K562 (cell line): ENCODE data around the gene ASIC3. TPM values are rescaled to one million over a fixed set of nuclear protein-coding genes. Genes with fewer than 3 reads are reported as not detected.

ENCODE experiments used
- ATF1 ChIP-seq, 2 experiments: fragments of 450-650 bp in 1 of 2; IDR thresholded peaks; 2 replicates each; pipeline ENCODE4 v1.6.1; 2016; ENCODE audit warnings: missing compliant biosample characterization in 1 of 2, missing genetic modification characterization in 1 of 2
- ATF3 ChIP-seq, 2 experiments: fragments of 450-650 bp in 1 of 2; sonication (generic) in 1 of 2; formaldehyde crosslinking in 1 of 2; IDR thresholded peaks in 1 of 2; conservative IDR thresholded peaks in 1 of 2; 2 replicates each; pipeline versions ENCODE4 v1.6.1 to v1.8.1; 2016 to 2023; ENCODE audit warnings: mild to moderate bottlenecking in 2 of 2, moderate library complexity in 2 of 2, inconsistent platforms in 1 of 2, missing genetic modification reagents in 1 of 2
- CBFB ChIP-seq: sonication (generic); formaldehyde crosslinking; IDR thresholded peaks from 2 replicates; pipeline ENCODE4 v1.4.0; 2020; ENCODE audit warnings: mild to moderate bottlenecking, missing genetic modification reagents
- CXXC5 ChIP-seq: fragments of 250-450 bp; sonication (Bioruptor Pico); IDR thresholded peaks from 2 replicates; pipeline ENCODE4 v1.8.0; 2022; ENCODE audit warnings: inconsistent platforms, mild to moderate bottlenecking, moderate library complexity
- E2F3 ChIP-seq: fragments of 250-450 bp; sonication (Bioruptor Pico); IDR thresholded peaks from 2 replicates; pipeline ENCODE4 v1.4.0; 2020; ENCODE audit warnings: mild to moderate bottlenecking
- ELK1 ChIP-seq: sonication (generic); formaldehyde crosslinking; IDR thresholded peaks from 2 replicates; pipeline ENCODE4 v1.8.1; 2022; ENCODE audit warnings: missing genetic modification reagents
- FOXK2 ChIP-seq, 2 experiments: fragments of 450-650 bp; IDR thresholded peaks in 1 of 2; conservative IDR thresholded peaks in 1 of 2; 2 replicates each; pipeline ENCODE4 v1.6.1; 2016; ENCODE audit warnings: low read depth in 2 of 2, mild to moderate bottlenecking in 1 of 2
- HES1 ChIP-seq: fragments of 450-650 bp; IDR thresholded peaks from 2 replicates; pipeline ENCODE4 v1.6.1; 2016; ENCODE audit warnings: low read depth, mild to moderate bottlenecking, moderate library complexity
- JUN ChIP-seq, 2 experiments: sonication (generic) in 1 of 2; formaldehyde crosslinking in 1 of 2; IDR thresholded peaks; 2 replicates each; pipeline versions ENCODE4 v1.6.1 to v1.8.0; 2012 to 2022; ENCODE audit warnings: borderline replicate concordance in 2 of 2, mild to moderate bottlenecking in 2 of 2, improper control_type of control experiment in 1 of 2, low read depth in 1 of 2, low read length in 1 of 2, missing genetic modification reagents in 1 of 2
- KDM5B ChIP-seq: fragments of 200-600 bp; sonication (generic); IDR thresholded peaks from 2 replicates; pipeline ENCODE4 v1.6.1; 2012; ENCODE audit warnings: low read depth, mild to moderate bottlenecking, moderate library complexity, low read length, control low read depth, inconsistent platforms; ENCODE audit not compliant: insufficient replicate concordance
- KLF1 ChIP-seq: fragments of 450-650 bp; IDR thresholded peaks from 2 replicates; pipeline ENCODE4 v1.6.1; 2016; ENCODE audit warnings: missing genetic modification characterization, missing compliant biosample characterization
- POLR2A ChIP-seq: fragments of 450-650 bp; conservative IDR thresholded peaks from 2 replicates; pipeline ENCODE4 v1.6.1; 2016
- POLR2G ChIP-seq: fragments of 200-400 bp; formaldehyde crosslinking; IDR thresholded peaks from 2 replicates; pipeline ENCODE4 v1.6.1; 2017; ENCODE audit warnings: low read depth, mild to moderate bottlenecking, antibody characterized with exemption, low read length, moderate library complexity
- PTRF ChIP-seq: fragments of 450-650 bp; IDR thresholded peaks from 2 replicates; pipeline ENCODE4 v1.6.1; 2016; ENCODE audit warnings: mild to moderate bottlenecking, missing genetic modification characterization, missing compliant biosample characterization
- SLC30A9 ChIP-seq: fragments of 250-450 bp; sonication (Bioruptor Pico); IDR thresholded peaks from 2 replicates; pipeline ENCODE4 v1.8.0; 2022; ENCODE audit warnings: mild to moderate bottlenecking, moderate library complexity
- TFE3 ChIP-seq: fragments of 450-650 bp; formaldehyde crosslinking; IDR thresholded peaks from 2 replicates; pipeline ENCODE4 v1.4.0; 2020; ENCODE audit warnings: mild to moderate bottlenecking, mixed read lengths
- USF1 ChIP-seq: sonication (generic); formaldehyde crosslinking; IDR thresholded peaks from 2 replicates; pipeline ENCODE4 v1.9.0; 2022; ENCODE audit warnings: mild to moderate bottlenecking, missing genetic modification reagents
- USF2 ChIP-seq: sonication (generic); formaldehyde crosslinking; IDR thresholded peaks from 2 replicates; pipeline ENCODE4 v1.5.0; 2020; ENCODE audit warnings: missing genetic modification reagents
- XRCC5 ChIP-seq: fragments of 200-400 bp; formaldehyde crosslinking; IDR thresholded peaks from 2 replicates; pipeline ENCODE4 v1.6.1; 2017; ENCODE audit warnings: low read depth, mild to moderate bottlenecking, low read length
- ZBTB7A ChIP-seq: IDR thresholded peaks from 2 replicates; pipeline ENCODE4 v1.6.1; 2011; ENCODE audit warnings: low read depth, mild to moderate bottlenecking, low read length, moderate library complexity, borderline replicate concordance; ENCODE audit not compliant: control insufficient read depth
- polyA plus RNA-seq, 8 experiments: library from polyadenylated mRNA; depleted of rRNA in 4 of 8; stranded (reverse) in 5 of 8; unstranded in 3 of 8; fragments of >200 nt; fragmentation: Nextera tagmentation in 2 of 8; fragmentation: Illumina TruSeq in 1 of 8; extraction: Ambion mirVana in 2 of 8; extraction: Trizol in 1 of 8; gene quantifications; 2 replicates each; pipeline versions ENCODE4 v1.2.1 to v1.2.3, GENCODE V29; 2011 to 2014; ENCODE audit warnings: inconsistent platforms in 1 of 8, missing spikeins in 1 of 8
- total RNA-seq, 7 experiments: library from RNA; depleted of rRNA in 6 of 7; stranded (reverse); fragments of >200 nt in 6 of 7; fragmentation: Illumina TruSeq in 2 of 7; extraction: Trizol in 2 of 7; gene quantifications; 2 replicates each; pipeline versions ENCODE4 v1.2.1 to v1.2.3, GENCODE V29; 2011 to 2021; ENCODE audit warnings: low replicate concordance in 1 of 7

ASIC3 gene
- total and polyA plus RNA-seq, 9 of the 15 experiments (the other 6 are each of a cell fraction or from before 2014, with no cell fraction given): 0.11 to 5.0 (median 0.87) TPM

GRCh38 chr7:151062399-151063211 is 14.3 kb downstream of the ASIC3 start (continued):
- peak; percentile 12 for TF ChIP-seq KDM5B
- TF ChIP-seq XRCC5: no peak
- TF ChIP-seq POLR2A: peak; percentile 77
- peak; percentile 96 for TF ChIP-seq CBFB (CRISPR knock-in tag)
- TF ChIP-seq ELK1 (CRISPR knock-in tag): no peak
- TF ChIP-seq ZBTB7A: peak; percentile 72
- no peak for TF ChIP-seq PTRF
- peak; percentile 30; the same call in 1 of the 2 replicates for TF ChIP-seq E2F3 (CRISPR knock-in tag)
- TF ChIP-seq FOXK2 (conservative IDR thresholded peaks at IDR 0.05 in 1 of 2, IDR thresholded peaks at IDR 0.05 in 1 of 2; ENCODE audit: low read depth in 2 of 2): peak; percentile 27 to 41; a peak in 2 of 4 replicates
- 0 out of 2 replicates have a peak, but pooled peaks have one; percentile 35 for TF ChIP-seq HES1
- no peak for TF ChIP-seq ATF3 (IDR thresholded peaks at IDR 0.05)
- TF ChIP-seq ATF3 (CRISPR knock-in tag; conservative IDR thresholded peaks at IDR 0.05): no peak
- peak; percentile 74 for TF ChIP-seq TFE3 (CRISPR knock-in tag)
- TF ChIP-seq ATF1 (CRISPR knock-in tag; IDR thresholded peaks at IDR 0.05): no peak
- TF ChIP-seq ATF1 (tag; IDR thresholded peaks at IDR 0.05): peak; percentile 51
- no peak for TF ChIP-seq SLC30A9
- peak; percentile 97 for TF ChIP-seq USF1 (CRISPR knock-in tag)
- TF ChIP-seq POLR2G: peak; percentile 73
- no peak for TF ChIP-seq CXXC5 (CRISPR knock-in tag)
- peak; percentile 84; the same call in 1 of the 2 replicates for TF ChIP-seq JUN (IDR thresholded peaks at IDR 0.05; ENCODE audit: borderline replicate concordance, low read depth, low read length)
- no peak for TF ChIP-seq JUN (CRISPR knock-in tag; IDR thresholded peaks at IDR 0.05; ENCODE audit: borderline replicate concordance)
- peak; percentile 15; the same call in 1 of the 2 replicates for TF ChIP-seq KLF1 (tag)
- TF ChIP-seq USF2 (CRISPR knock-in tag): peak; percentile 95
